H1 (cell line): Measurements from ENCODE around the gene MAGI1. TPM values are rescaled to one million over a fixed set of nuclear protein-coding genes. Genes with fewer than 3 reads are reported as not detected.

Experiments used
- CTCF ChIA-PET: fragments of 300-600 bp; sonication (Branson Sonifier 250); formaldehyde crosslinking; loops from one replicate; lab custom pipeline; 2021; ENCODE audit not compliant: partially characterized antibody; lab: Charles Lee
- POLR2A ChIA-PET: fragments of 300-600 bp; sonication (Branson Sonifier 250); formaldehyde crosslinking; loops from one replicate; lab custom pipeline; 2021; ENCODE audit warnings: inconsistent platforms; ENCODE audit not compliant: partially characterized antibody; lab: Charles Lee
- DNase-seq, 2 experiments: peaks; one replicate each; pipeline versions ENCODE4 v3.0.0 to v3.0.0-alpha.2; 2010 to 2022; ENCODE audit warnings: low spot score in 2 of 2, low read depth in 1 of 2, mixed read lengths in 1 of 2
- FAIRE-seq: peaks from 2 replicates; lab custom pipeline; 2011; peaks lifted over from hg19 to GRCh38; lab: Jason Lieb, UNC
- H2AFZ ChIP-seq: 2 replicates; pipeline ENCODE4 v1.8.1; 2012; ENCODE audit warnings: low read length, inconsistent platforms
- H2AK5ac ChIP-seq: 2 replicates; pipeline ENCODE4 v1.6.1; 2013; ENCODE audit warnings: low read depth, low read length
- H2BK120ac ChIP-seq: replicated peaks from 2 replicates; pipeline ENCODE3; 2013; ENCODE audit warnings: low read depth, low read length, inconsistent platforms
- H2BK12ac ChIP-seq: 2 replicates; pipeline ENCODE4 v1.6.1; 2013; ENCODE audit warnings: low read depth, low read length
- H2BK15ac ChIP-seq: 2 replicates; pipeline ENCODE4 v1.6.1; 2013; ENCODE audit warnings: low read length
- H2BK20ac ChIP-seq: 2 replicates; pipeline ENCODE4 v1.6.1; 2013; ENCODE audit warnings: low read length
- H2BK5ac ChIP-seq: 2 replicates; pipeline ENCODE4 v1.6.1; 2013; ENCODE audit warnings: low read depth, low read length
- H3K14ac ChIP-seq: 2 replicates; pipeline ENCODE4 v1.6.1; 2013; ENCODE audit warnings: inconsistent platforms; ENCODE audit not compliant: insufficient read length
- H3K18ac ChIP-seq: 2 replicates; pipeline ENCODE4 v1.6.1; 2013; ENCODE audit warnings: low read length; ENCODE audit errors: extremely low read depth
- H3K23ac ChIP-seq: 2 replicates; pipeline ENCODE4 v1.6.1; 2013; ENCODE audit warnings: inconsistent platforms; ENCODE audit not compliant: insufficient read length
- H3K23me2 ChIP-seq: 2 replicates; pipeline ENCODE4 v1.6.1; 2013; ENCODE audit warnings: low read depth, low read length
- H3K27ac ChIP-seq: 2 replicates; pipeline ENCODE4 v1.6.1; 2011; ENCODE audit warnings: low read depth, low read length, inconsistent platforms
- H3K27me3 ChIP-seq, 4 experiments: replicated peaks in 1 of 4; 1 replicate in 1 of 4; 2 replicates in 3 of 4; pipeline versions ENCODE4 v1.6.1 to v1.8.1; 2011 to 2013; ENCODE audit warnings: low read length in 3 of 4, mild to moderate bottlenecking in 3 of 4, inconsistent platforms in 2 of 4, mixed read lengths in 2 of 4, moderate library complexity in 1 of 4; ENCODE audit not compliant: control insufficient read depth in 3 of 4, insufficient read depth in 3 of 4; ENCODE audit errors: extremely low read depth in 1 of 4
- H3K36me3 ChIP-seq, 4 experiments: 2 replicates each; pipeline versions ENCODE4 v1.6.1 to v1.8.1; 2011 to 2013; ENCODE audit warnings: mild to moderate bottlenecking in 4 of 4, low read length in 3 of 4, moderate library complexity in 2 of 4, control low read depth in 1 of 4, inconsistent platforms in 1 of 4; ENCODE audit not compliant: insufficient read depth in 4 of 4, control insufficient read depth in 2 of 4
- H3K4ac ChIP-seq: replicated peaks from 2 replicates; pipeline ENCODE3; 2013; ENCODE audit warnings: low read length, low read depth, mixed read lengths, inconsistent platforms; ENCODE audit not compliant: insufficient read length
- H3K4me1 ChIP-seq, 4 experiments: replicated peaks in 1 of 4; 1 replicate in 1 of 4; 2 replicates in 3 of 4; pipeline versions ENCODE4 v1.6.1 to v1.8.1; 2011 to 2013; ENCODE audit warnings: low read length in 3 of 4, inconsistent platforms in 2 of 4, mixed read lengths in 1 of 4; ENCODE audit not compliant: insufficient read depth in 4 of 4, control insufficient read depth in 3 of 4
- H3K4me2 ChIP-seq, 2 experiments: 2 replicates each; pipeline versions ENCODE4 v1.6.1 to v1.8.1; 2011 to 2013; ENCODE audit warnings: low read depth in 2 of 2, low read length in 2 of 2, control low read depth in 1 of 2, inconsistent platforms in 1 of 2, mild to moderate bottlenecking in 1 of 2; ENCODE audit not compliant: insufficient read depth in 1 of 2
- H3K4me3 ChIP-seq, 4 experiments: fragments of 200-600, 300-600 bp in 1 of 4; sonication (generic), shearing (Covaris generic), sonication (Bioruptor Twin) in 1 of 4; 2 replicates each; pipeline versions ENCODE4 v1.5.1 to v1.8.1; 2011 to 2016; ENCODE audit warnings: low read length in 4 of 4, low read depth in 3 of 4, control low read depth in 2 of 4, inconsistent platforms in 2 of 4, mild to moderate bottlenecking in 2 of 4, mixed read lengths in 1 of 4, moderate library complexity in 1 of 4; ENCODE audit not compliant: insufficient read depth in 2 of 4; ENCODE audit errors: extremely low read depth in 1 of 4
- H3K56ac ChIP-seq: replicated peaks from 2 replicates; pipeline ENCODE3; 2013; ENCODE audit warnings: low read depth, mild to moderate bottlenecking, mixed read lengths, low read length, inconsistent platforms; ENCODE audit not compliant: insufficient read length
- H3K79me1 ChIP-seq: 2 replicates; pipeline ENCODE4 v1.6.1; 2013; ENCODE audit warnings: low read depth, low read length, control low read depth
- H3K79me2 ChIP-seq, 2 experiments: 2 replicates each; pipeline versions ENCODE4 v1.6.1 to v1.8.1; 2012 to 2013; ENCODE audit warnings: low read length in 2 of 2, mild to moderate bottlenecking in 2 of 2, inconsistent platforms in 1 of 2; ENCODE audit not compliant: insufficient read depth in 2 of 2, control insufficient read depth in 1 of 2
- H3K9ac ChIP-seq, 4 experiments: replicated peaks in 1 of 4; 1 replicate in 1 of 4; 2 replicates in 3 of 4; pipeline versions ENCODE4 v1.6.1 to v1.8.1; 2011 to 2013; ENCODE audit warnings: low read depth in 3 of 4, low read length in 3 of 4, control low read depth in 2 of 4, mild to moderate bottlenecking in 2 of 4, moderate library complexity in 2 of 4, inconsistent platforms in 1 of 4; ENCODE audit errors: extremely low read depth in 1 of 4
- H3K9me3 ChIP-seq, 2 experiments: 2 replicates each; pipeline versions ENCODE4 v1.6.1 to v1.8.1; 2012 to 2013; ENCODE audit warnings: mild to moderate bottlenecking in 2 of 2, moderate library complexity in 2 of 2, control low read depth in 1 of 2, inconsistent platforms in 1 of 2, low read depth in 1 of 2, low read length in 1 of 2, mixed read lengths in 1 of 2; ENCODE audit not compliant: insufficient read depth in 2 of 2
- H4K20me1 ChIP-seq, 2 experiments: replicated peaks in 1 of 2; 2 replicates each; pipeline versions ENCODE3 to v1.8.1; 2011 to 2013; ENCODE audit warnings: inconsistent platforms in 2 of 2, low read length in 2 of 2, mild to moderate bottlenecking in 1 of 2; ENCODE audit not compliant: insufficient read depth in 2 of 2, control insufficient read depth in 1 of 2
- H4K5ac ChIP-seq: 2 replicates; pipeline ENCODE4 v1.6.1; 2013; ENCODE audit warnings: low read length, low read depth, mixed read lengths, inconsistent platforms; ENCODE audit not compliant: insufficient read length
- H4K8ac ChIP-seq: 2 replicates; pipeline ENCODE4 v1.8.0; 2013; ENCODE audit warnings: mild to moderate bottlenecking, moderate library complexity, low read length, inconsistent platforms; ENCODE audit not compliant: insufficient read depth; ENCODE audit errors: extremely low read depth
- H4K91ac ChIP-seq: replicated peaks from 2 replicates; pipeline ENCODE3; 2013; ENCODE audit warnings: low read length, mixed read lengths, inconsistent platforms; ENCODE audit not compliant: insufficient read length
- CBX8 ChIP-seq: fragments of 300-800, 300-1000 bp; sonication (generic); IDR thresholded peaks from 2 replicates; pipeline ENCODE4 v1.7.1; 2016; ENCODE audit warnings: low read depth, low read length, borderline replicate concordance
- CHD2 ChIP-seq: IDR thresholded peaks from 2 replicates; pipeline ENCODE4 v1.6.1; 2012; ENCODE audit warnings: low read length, improper control_type of control experiment
- CTBP2 ChIP-seq: IDR thresholded peaks from 2 replicates; pipeline ENCODE4 v1.7.0; 2011; ENCODE audit warnings: borderline replicate concordance, mild to moderate bottlenecking, moderate library complexity, mixed read lengths, low read length; ENCODE audit not compliant: insufficient read depth, insufficient read length
- E2F6 ChIP-seq: IDR thresholded peaks from 2 replicates; pipeline ENCODE4 v1.6.1; 2012; ENCODE audit warnings: inconsistent platforms
- EGR1 ChIP-seq: IDR thresholded peaks from 2 replicates; pipeline ENCODE4 v1.6.1; 2011; ENCODE audit warnings: low read depth, low read length, borderline replicate concordance
- KDM4A ChIP-seq: IDR thresholded peaks from one replicate; pipeline ENCODE4 v1.7.1; 2012; ENCODE audit warnings: low read depth, mild to moderate bottlenecking, moderate library complexity, low read length, inconsistent platforms; ENCODE audit not compliant: severe bottlenecking
- NRF1 ChIP-seq: IDR thresholded peaks from 2 replicates; pipeline ENCODE4 v1.6.1; 2011; ENCODE audit warnings: mild to moderate bottlenecking, low read depth, low read length, improper control_type of control experiment
- RBBP5 ChIP-seq: IDR thresholded peaks from 2 replicates; pipeline ENCODE4 v1.7.1; 2012; ENCODE audit warnings: low read depth, mild to moderate bottlenecking, inconsistent platforms, low read length, moderate library complexity, borderline replicate concordance
- SIN3A ChIP-seq, 2 experiments: IDR thresholded peaks in 1 of 2; conservative IDR thresholded peaks in 1 of 2; 2 replicates each; pipeline ENCODE4 v1.6.1; 2011 to 2012; ENCODE audit warnings: low read length in 2 of 2, improper control_type of control experiment in 1 of 2, low read depth in 1 of 2, mild to moderate bottlenecking in 1 of 2
- TAF7 ChIP-seq: optimal IDR thresholded peaks from 2 replicates; pipeline ENCODE3; 2011; ENCODE audit warnings: low read depth, mild to moderate bottlenecking, inconsistent platforms, low read length, moderate library complexity, borderline replicate concordance
- TCF12 ChIP-seq: IDR thresholded peaks from 2 replicates; pipeline ENCODE4 v1.6.1; 2011; ENCODE audit warnings: low read depth, mild to moderate bottlenecking, low read length
- ZNF274 ChIP-seq: IDR thresholded peaks from 2 replicates; pipeline ENCODE4 v1.7.0; 2012; ENCODE audit warnings: low read length, borderline replicate concordance; ENCODE audit errors: extremely low read depth
- WGBS, 2 experiments: shearing (Covaris generic) in 1 of 2; methylation state at CpG; one replicate each; pipeline versions ENCODE4 v1.1.6 to v1.1.7; 2013 to 2015; ENCODE audit warnings: low lambda C conversion rate in 2 of 2, mixed read lengths in 2 of 2, inconsistent platforms in 1 of 2, low coverage in 1 of 2, missing lambda C conversion rate in 1 of 2; ENCODE audit not compliant: insufficient replicate concordance in 2 of 2, insufficient coverage in 1 of 2, insufficient read length in 1 of 2; ENCODE audit errors: extremely low coverage in 1 of 2, missing lambda C conversion rate in 1 of 2; 5-methylcytosine and 5-hydroxymethylcytosine counted together
- polyA plus RNA-seq, 7 experiments: library from polyadenylated mRNA; depleted of rRNA in 3 of 7; stranded (reverse) in 5 of 7; unstranded in 2 of 7; fragments of >200 nt in 5 of 7; fragments of 200-250 nt in 2 of 7; gene quantifications; 1 replicate in 5 of 7; 2 replicates in 1 of 7; 4 replicates in 1 of 7; pipeline versions ENCODE4 v1.2.1 to v1.2.3, GENCODE V29; 2011 to 2013; ENCODE audit warnings: missing spikeins in 2 of 7, mixed read lengths in 2 of 7
- total RNA-seq: library from RNA; stranded (reverse); fragmentation: NEBNext Ultra II Directional; extraction: Animal tissue kit (Norgen Biotek cat#: 25700); gene quantifications from 2 replicates; pipeline ENCODE4 v1.2.1, GENCODE V29; 2021

MAGI1 gene
- total and polyA plus RNA-seq, 2 of the 8 experiments (the other 6 are each of a cell fraction or from before 2014, with no cell fraction given) = 19.8 to 78.0 TPM

- ChIA-PET CTCF (interaction anchor here (1.3 to 6.1 kb wide), 3 partner anchors 9 to 399 kb away, joined by 3 to 30 read pairs (median 6); no protein-coding TSS in a partner anchor), POLR2A (interaction anchor here (1.1 kb wide), 1 partner anchor 209 kb away, joined by 3 read pairs; no protein-coding TSS in a partner anchor)
- FAIRE-seq (no peak), DNase-seq (no peak)
- Histone ChIP-seq H3K4me3 (no peak overlapping the region), H2BK15ac (no peak overlapping the region), H2AK5ac (no peak overlapping the region), H3K9me3 (no peaks in the 10 kb centered on the region), H3K79me1 (no peaks in the 10 kb centered on the region; the same call in 1 of the 2 replicates), H3K23ac (no peak overlapping the region), H3K27ac (no peak overlapping the region), H4K8ac (no peak overlapping the region), H2BK20ac (no peak overlapping the region), H2BK12ac (no peak overlapping the region), H3K79me2 (peaks cover 0 to 6% of the 10 kb centered on the region in 2 experiments; a peak in 1 of 4 replicates), H3K4me1 (peaks cover 0 to 10% (median 0%) of the 10 kb centered on the region in 4 experiments; a peak in 1 of 7 replicates), H3K14ac (no peak overlapping the region), H3K9ac (no peak overlapping the region), H4K91ac (no peak overlapping the region), H3K56ac (no peak overlapping the region), H2AFZ (no peak overlapping the region), H3K36me3 (0 out of 8 replicates have a peak, but pooled peaks cover 0 to 3% (median 0%) of the 10 kb centered on the region in 4 experiments), H2BK5ac (no peak overlapping the region), H3K4me2 (no peak overlapping the region), H2BK120ac (no peak overlapping the region), H3K27me3 (no peaks in the 10 kb centered on the region), H3K23me2 (no peaks in the 10 kb centered on the region), H3K18ac (no peak overlapping the region), H4K5ac (no peak overlapping the region), H4K20me1 (no peaks in the 10 kb centered on the region), H3K4ac (no peak overlapping the region)
- WGBS, 2 experiments = 97% methylated on average over 4 of the region's 4 CpGs; no CpG with 5 or more reads in 1 of the 2 experiments
- TF ChIP-seq ZNF274 (no peak), E2F6 (no peak), TCF12 (no peak), TAF7 (no peak), KDM4A (no peak), NRF1 (no peak), RBBP5 (no peak), CTBP2 (no peak), EGR1 (no peak), CBX8 (no peak), CHD2 (no peak), SIN3A (conservative IDR thresholded peaks at IDR 0.05 in 1 of 2, IDR thresholded peaks at IDR 0.05 in 1 of 2; ENCODE audit: low read depth in 1 of 2, low read length in 2 of 2) (no peak)
Measured at GRCh38 chr3:65741540-65741939, 297.2 kb downstream of the MAGI1 start.
